ENCODE measurements around the gene KCNJ6. TPM values are rescaled to one million over a fixed set of nuclear protein-coding genes. Genes with fewer than 3 reads are reported as not detected.

The KCNJ6 gene
- total and polyA plus RNA-seq, 2 donors, result 0.03 to 0.26 TPM

DNA sequence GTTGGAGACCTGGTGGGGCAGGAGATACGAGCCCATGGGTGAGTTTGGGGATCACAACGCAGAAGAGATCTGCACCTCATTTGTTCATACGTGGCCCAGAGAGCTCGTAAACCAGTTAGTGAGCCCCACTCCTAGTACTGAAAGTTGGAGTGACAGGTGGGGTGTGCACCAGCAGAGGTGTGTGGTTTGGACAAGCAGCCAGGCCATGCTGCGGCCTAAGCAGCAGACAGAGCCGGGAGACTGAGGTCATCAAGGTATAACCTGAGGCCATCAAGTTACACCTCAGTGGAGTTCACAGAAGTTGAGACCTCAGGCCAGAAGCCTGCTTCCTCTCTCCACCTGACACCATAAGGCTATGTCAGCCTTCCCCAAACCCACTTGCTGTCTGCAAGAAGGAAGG lies 27.6 kb downstream of the KCNJ6 start:
- H3K27ac ChIP-seq (ENCODE audit: low read depth), result no peak overlapping the region
- DNase-seq (ENCODE audit: extremely low spot score), result no peak
- 89% methylated on average over 6 of the region's 6 CpGs for WGBS
- no peaks in the 10 kb centered on the region for H3K4me1 ChIP-seq (ENCODE audit: insufficient read depth)
- no peaks in the 10 kb centered on the region for H3K36me3 ChIP-seq (ENCODE audit: insufficient read depth)
- H3K4me3 ChIP-seq (ENCODE audit: low read depth, low read length), result no peak overlapping the region

DNA sequence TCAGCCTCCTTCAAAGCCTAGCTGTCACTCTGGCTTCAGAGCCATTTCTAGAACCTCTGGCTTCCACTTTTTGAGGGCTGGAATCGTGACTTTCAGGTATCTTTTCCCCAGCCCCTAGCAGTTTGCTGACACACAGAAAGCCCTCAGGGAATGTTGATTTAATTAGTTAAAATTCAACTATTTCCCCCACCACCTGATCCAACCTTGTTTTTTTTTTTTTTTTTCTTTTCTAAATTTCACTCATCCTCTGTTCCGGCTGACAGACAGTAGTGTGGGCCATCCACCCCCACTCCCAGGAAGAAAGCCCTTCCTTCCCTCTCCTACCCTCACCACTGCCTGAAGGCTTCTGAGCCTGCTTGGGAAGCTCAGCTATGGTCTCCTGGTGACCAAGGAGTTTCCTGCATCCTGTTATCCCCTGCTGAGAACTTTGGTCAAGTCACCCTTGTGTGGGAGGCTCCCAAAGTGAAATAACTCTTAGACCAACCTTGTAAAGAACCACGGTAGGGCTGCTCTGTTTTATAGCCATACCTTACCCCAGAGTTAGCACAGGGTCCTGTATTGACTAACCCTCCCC lies 29.4 kb downstream of the KCNJ6 start:
- DNase-seq (ENCODE audit: extremely low spot score), result no peak
- Histone ChIP-seq H3K36me3 (ENCODE audit: insufficient read depth) (no peaks in the 10 kb centered on the region), H3K4me1 (ENCODE audit: insufficient read depth) (no peaks in the 10 kb centered on the region), H3K27ac (ENCODE audit: low read depth) (no peak overlapping the region), H3K4me3 (ENCODE audit: low read depth, low read length) (no peak overlapping the region)
- 66% methylated on average over 3 of the region's 3 CpGs for WGBS

DNA sequence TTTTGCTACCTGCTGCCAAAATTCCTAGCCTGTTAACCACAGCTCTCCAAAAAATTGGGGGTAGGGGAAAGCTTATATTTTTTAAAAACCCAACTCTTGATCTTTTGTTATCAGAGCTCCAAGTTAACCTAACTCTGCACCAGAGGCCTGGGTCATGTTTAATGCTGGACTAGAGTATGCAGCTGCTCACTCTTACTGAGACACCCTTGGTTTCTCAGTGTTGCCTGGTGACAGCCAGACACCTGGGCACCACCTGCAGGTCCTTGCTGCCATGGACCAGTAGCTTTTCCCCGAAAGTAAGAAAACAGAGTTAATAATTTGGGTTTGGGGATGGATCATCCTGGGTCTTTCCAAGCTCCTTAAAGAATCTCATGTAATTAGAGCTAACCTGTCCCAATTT lies 30.1 kb downstream of the KCNJ6 start:
- 87% methylated on average over 1 of the region's 1 CpG for WGBS
- Histone ChIP-seq H3K36me3 (ENCODE audit: insufficient read depth) (no peaks in the 10 kb centered on the region), H3K4me3 (ENCODE audit: low read depth, low read length) (no peak overlapping the region), H3K4me1 (ENCODE audit: insufficient read depth) (no peaks in the 10 kb centered on the region), H3K27ac (ENCODE audit: low read depth) (no peak overlapping the region)
- DNase-seq (ENCODE audit: extremely low spot score), result no peak

DNA sequence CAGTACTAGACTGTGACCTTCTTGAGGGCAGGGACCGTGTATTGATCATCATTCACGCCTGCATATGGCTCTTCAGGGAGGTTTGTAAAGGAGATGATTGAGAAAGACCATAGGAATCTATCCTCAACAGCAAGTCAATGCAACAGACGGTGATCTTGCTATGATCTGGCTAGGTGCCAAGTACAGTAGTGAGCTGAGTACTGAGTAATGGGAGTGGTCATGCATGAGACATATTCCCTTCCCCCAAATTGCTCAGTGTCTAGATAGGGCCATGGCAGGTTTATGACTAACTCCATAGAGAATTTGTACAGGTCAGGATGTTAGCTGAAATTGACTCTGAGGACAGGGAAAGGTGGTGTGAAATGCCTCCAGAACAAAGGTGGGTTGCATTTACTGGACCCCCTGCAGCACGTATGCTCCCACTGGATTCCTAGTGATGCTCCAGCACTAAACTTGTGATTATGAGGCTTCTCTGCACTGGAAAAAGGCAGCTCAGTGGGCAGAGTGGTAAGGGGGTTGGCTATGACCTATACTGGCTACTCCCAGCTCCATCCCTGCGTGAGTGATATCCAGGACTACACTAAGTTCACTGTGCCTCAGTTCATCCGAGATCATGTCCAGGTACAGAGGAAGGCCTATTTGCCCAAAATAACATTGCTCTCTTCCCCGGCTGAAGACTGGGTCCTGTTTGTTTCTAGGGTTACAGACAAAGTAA lies 37.2 kb downstream of the KCNJ6 start:
- Histone ChIP-seq H3K4me1 (ENCODE audit: insufficient read depth) (no peaks in the 10 kb centered on the region), H3K27ac (ENCODE audit: low read depth) (no peak overlapping the region), H3K4me3 (ENCODE audit: low read depth, low read length) (no peak overlapping the region), H3K36me3 (ENCODE audit: insufficient read depth) (no peaks in the 10 kb centered on the region)
- WGBS, result 72% methylated on average over 7 of the region's 7 CpGs
- DNase-seq (ENCODE audit: extremely low spot score), result no peak

DNA sequence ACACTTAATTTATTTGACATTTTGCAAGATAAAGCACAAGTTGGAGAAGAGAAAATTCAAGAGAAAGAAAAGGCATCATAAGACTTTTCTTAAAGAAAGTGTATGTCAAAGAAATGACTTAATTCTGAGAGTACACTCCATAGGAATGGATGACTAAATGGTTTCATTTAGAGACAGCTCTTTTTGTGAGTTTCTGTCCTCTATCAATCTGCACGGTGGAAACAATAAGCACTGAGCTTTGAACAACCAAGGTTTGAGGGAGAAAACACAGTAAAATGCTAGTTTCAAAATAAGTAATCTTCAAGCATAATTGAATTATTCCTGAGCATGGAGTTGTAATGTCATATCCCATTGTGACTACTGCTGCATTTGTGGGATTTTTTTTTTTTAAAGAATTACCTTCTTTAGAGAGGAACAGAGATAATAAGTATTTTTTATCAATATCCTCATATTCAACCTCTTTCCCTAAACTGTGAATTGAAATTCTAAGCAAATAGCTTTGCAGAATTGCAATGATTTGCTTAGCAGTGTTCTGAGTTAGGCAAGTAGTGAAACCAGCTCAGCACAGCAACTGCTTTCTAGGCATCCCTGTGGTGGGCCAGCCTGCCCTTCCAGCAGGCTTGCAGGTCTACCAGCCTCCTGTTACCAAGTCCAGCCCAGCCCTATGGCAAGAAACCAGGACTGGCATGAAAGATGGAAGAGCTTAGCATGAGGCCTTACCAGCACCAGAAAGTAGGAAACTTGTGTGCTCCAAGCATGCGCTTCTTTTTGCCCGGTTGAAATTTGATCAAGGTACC lies 38.2 kb downstream of the KCNJ6 start:
- no peak for DNase-seq (ENCODE audit: extremely low spot score)
- WGBS, result 77% methylated on average over 3 of the region's 3 CpGs
- H3K36me3 ChIP-seq (ENCODE audit: insufficient read depth), result no peaks in the 10 kb centered on the region
- H3K27ac ChIP-seq (ENCODE audit: low read depth), result no peak overlapping the region
- H3K4me1 ChIP-seq (ENCODE audit: insufficient read depth), result no peaks in the 10 kb centered on the region
- H3K4me3 ChIP-seq (ENCODE audit: low read depth, low read length), result no peak overlapping the region

DNA sequence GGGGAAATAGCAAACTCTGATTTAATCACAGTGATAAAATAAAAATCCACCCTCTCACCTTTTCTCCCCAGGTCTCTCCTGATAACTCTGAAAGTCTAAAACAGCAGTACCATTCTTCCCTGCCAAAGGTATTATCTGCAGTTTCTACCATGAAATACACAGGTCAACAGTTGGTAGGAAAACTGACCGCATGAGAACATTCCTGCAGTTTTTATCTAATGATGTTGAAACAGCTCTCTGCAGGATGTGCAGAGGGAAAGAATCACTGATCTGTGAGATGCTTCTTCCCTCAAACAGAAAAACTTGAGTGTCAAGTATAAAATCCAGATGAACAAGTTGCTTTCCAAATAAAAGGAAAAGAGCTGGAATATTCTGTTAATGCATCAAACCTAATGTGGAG lies 39.1 kb downstream of the KCNJ6 start:
- Histone ChIP-seq H3K4me3 (ENCODE audit: low read depth, low read length) (no peak overlapping the region), H3K4me1 (ENCODE audit: insufficient read depth) (no peaks in the 10 kb centered on the region), H3K27ac (ENCODE audit: low read depth) (no peak overlapping the region), H3K36me3 (ENCODE audit: insufficient read depth) (no peaks in the 10 kb centered on the region)
- 42% methylated on average over 1 of the region's 1 CpG for WGBS
- DNase-seq (ENCODE audit: extremely low spot score), result no peak

DNA sequence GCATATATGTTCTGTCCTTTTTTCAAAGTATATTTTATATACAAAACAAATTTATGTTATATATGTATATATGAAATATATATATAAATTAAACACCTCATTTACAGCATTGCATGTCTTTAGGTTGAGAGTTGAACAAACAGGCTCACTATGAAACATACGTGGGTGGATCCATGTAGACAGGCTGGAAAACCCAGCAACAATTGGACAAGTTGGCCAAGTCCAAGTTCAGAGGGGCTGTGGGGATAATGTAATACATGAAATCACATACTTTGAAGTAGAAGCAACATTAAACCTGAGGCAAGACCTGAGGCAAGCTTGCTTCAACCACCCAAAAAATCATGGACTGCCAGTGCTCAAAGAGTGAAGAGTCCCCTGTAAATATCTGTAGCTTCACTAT lies 39.7 kb downstream of the KCNJ6 start:
- no peak overlapping the region for H3K27ac ChIP-seq (ENCODE audit: low read depth)
- no peak for DNase-seq (ENCODE audit: extremely low spot score)
- no peaks in the 10 kb centered on the region for H3K4me1 ChIP-seq (ENCODE audit: insufficient read depth)
- H3K4me3 ChIP-seq (ENCODE audit: low read depth, low read length), result no peak overlapping the region
- WGBS, result 81% methylated on average over 1 of the region's 1 CpG
- no peaks in the 10 kb centered on the region for H3K36me3 ChIP-seq (ENCODE audit: insufficient read depth)

DNA sequence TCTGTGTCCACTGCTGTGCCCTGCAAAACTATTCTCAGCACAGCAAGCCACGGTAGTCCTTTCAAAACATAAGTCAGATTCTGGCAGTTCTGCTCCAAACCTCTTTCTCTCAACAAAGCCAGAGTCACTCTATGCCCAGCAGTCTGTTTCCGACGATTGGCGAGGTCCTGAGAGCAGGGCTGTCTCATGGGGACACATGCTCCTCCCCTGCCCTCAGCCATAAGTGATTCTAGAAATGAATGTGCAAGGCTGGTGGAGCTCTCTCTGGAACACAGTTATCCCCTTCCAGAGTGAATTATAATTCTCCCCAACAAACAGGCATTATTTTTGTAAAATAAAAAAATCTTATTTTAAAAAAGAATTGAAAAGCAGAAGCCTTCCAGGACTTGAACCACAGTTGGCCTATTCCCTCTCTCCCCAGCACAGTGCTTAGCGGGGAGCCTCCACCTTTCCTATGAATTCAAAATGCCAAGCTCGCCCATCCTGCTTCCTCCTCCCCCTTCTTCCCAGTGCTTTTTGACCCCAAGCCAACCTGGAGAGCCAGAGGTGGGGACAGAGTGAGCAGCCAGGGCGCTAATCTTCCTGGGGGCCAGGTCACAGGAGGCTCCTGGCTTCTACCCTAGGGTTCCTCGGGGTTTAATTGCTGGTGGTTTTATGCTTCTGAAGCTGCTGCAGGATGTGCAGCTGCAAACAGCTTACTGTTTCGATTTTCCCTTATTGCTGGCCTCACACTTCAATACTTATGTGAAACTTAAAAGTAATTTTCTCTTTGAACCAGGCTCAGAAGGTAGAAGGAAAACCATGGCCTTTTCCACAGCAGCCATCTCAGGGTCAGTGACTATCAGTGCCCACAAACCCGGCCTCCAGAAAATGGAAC lies 41.1 kb downstream of the KCNJ6 start:
- no peaks in the 10 kb centered on the region for H3K4me1 ChIP-seq (ENCODE audit: insufficient read depth)
- no peak for DNase-seq (ENCODE audit: extremely low spot score)
- no peak overlapping the region for H3K4me3 ChIP-seq (ENCODE audit: low read depth, low read length)
- H3K27ac ChIP-seq (ENCODE audit: low read depth), result no peak overlapping the region
- no peaks in the 10 kb centered on the region for H3K36me3 ChIP-seq (ENCODE audit: insufficient read depth)
- WGBS, result 76% methylated on average over 10 of the region's 10 CpGs

DNA sequence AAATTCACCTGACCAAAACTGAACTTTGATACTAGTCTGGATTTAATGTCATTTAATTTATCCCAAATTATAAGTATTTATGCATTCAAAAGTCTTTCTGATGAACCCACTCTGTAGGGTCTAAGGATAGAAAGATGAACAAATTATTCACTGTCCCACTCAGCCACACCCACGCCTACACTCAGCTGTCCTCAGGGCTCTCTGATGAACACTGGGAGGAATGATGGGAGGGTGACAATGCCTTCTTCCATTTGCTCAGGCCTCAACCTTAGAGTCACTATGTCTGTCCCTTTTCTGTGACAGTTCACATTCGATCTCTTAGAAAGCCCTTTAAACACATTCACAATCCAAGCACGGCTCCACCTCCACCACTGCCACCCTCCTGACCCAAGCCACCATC lies 41.8 kb downstream of the KCNJ6 start:
- no peak for DNase-seq (ENCODE audit: extremely low spot score)
- Histone ChIP-seq H3K27ac (ENCODE audit: low read depth) (no peak overlapping the region), H3K36me3 (ENCODE audit: insufficient read depth) (no peaks in the 10 kb centered on the region), H3K4me1 (ENCODE audit: insufficient read depth) (no peaks in the 10 kb centered on the region), H3K4me3 (ENCODE audit: low read depth, low read length) (no peak overlapping the region)
- WGBS, result 58% methylated on average over 3 of the region's 3 CpGs

DNA sequence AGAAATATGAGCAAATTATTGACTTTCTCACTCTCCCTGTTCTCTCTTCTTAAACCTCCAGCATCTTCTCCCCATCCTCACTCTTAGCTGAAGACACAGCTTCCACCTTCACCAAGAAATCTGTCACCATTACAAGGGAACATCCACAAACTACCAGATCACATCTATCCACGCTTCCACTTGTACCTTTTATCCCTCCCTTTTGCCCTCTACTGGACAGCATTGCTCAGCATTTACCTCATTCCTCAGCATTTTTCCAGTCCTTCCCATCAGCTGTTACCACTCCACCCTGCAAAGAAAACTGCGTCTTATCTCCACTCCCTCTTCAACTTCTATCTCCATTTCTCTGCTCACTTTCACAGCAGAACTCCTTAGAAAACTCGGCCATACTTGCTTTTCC lies 42.6 kb downstream of the KCNJ6 start:
- no peak for DNase-seq (ENCODE audit: extremely low spot score)
- H3K36me3 ChIP-seq (ENCODE audit: insufficient read depth), result no peaks in the 10 kb centered on the region
- no peak overlapping the region for H3K27ac ChIP-seq (ENCODE audit: low read depth)
- H3K4me3 ChIP-seq (ENCODE audit: low read depth, low read length), result no peak overlapping the region
- whole genome bisulfite sequencing, result 56% methylated on average over 3 of the region's 3 CpGs
- no peaks in the 10 kb centered on the region for H3K4me1 ChIP-seq (ENCODE audit: insufficient read depth)

DNA sequence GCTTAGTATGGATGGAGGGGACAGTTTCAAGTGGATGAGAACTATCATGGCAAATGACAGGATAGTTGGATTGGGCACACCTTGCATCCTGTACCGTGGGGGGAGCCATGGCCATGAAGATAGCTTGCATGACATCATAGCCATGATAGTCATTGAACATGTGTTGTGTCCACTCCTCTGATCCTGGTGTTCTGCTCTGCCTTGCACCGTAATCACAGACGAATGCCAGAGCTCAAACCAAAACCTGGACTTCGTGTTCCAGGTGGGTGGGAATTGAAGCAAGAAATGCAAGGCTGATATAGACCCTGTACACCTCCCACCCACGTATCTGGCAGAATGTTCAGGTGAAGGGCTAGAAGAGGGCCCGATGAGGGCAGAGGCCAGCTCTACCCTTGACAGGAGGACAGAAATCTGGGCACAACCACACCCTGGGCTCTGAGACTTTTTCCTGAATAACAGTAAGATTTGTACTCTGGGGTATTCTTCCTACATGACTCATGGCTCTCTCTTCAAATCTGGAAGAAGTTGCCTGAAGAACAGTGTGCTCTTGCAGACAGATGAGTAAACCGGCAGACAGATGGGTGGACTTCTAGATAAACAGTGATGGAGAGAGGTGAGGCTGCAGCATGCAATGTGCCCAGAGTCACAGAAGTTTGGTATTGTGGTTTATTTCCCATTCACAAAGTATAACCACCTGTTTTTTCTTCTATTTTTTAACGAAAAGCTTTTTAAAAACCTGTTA lies 45.0 kb downstream of the KCNJ6 start:
- no peak overlapping the region for H3K4me3 ChIP-seq (ENCODE audit: low read depth, low read length)
- WGBS, result 73% methylated on average over 8 of the region's 8 CpGs
- H3K27ac ChIP-seq (ENCODE audit: low read depth), result no peak overlapping the region
- H3K36me3 ChIP-seq (ENCODE audit: insufficient read depth), result no peaks in the 10 kb centered on the region
- no peak for DNase-seq (ENCODE audit: extremely low spot score)
- no peaks in the 10 kb centered on the region for H3K4me1 ChIP-seq (ENCODE audit: insufficient read depth)

DNA sequence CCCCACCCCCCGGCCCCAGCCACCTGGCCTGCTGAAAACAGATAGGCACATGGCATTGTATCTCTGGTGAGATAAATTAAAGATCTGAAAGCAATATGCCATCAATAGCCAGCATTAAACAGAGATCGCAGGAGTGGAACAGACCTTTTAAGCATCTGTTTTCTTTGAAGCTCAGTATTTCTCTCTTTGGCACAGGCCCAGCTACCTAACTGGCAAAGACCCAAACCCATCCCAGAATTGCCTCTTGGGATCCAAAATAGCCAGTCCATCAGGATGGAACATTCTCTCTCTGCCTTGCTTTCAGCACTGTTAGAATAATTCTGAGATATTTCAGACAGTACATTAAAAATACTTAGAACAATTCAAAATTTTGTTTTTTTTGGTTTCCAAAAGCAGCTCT lies 46.0 kb downstream of the KCNJ6 start:
- Histone ChIP-seq H3K4me1 (ENCODE audit: insufficient read depth) (no peaks in the 10 kb centered on the region), H3K36me3 (ENCODE audit: insufficient read depth) (no peaks in the 10 kb centered on the region), H3K27ac (ENCODE audit: low read depth) (no peak overlapping the region), H3K4me3 (ENCODE audit: low read depth, low read length) (no peak overlapping the region)
- DNase-seq (ENCODE audit: extremely low spot score), result peak; percentile 18
- WGBS, result 59% methylated on average over 2 of the region's 2 CpGs

DNA sequence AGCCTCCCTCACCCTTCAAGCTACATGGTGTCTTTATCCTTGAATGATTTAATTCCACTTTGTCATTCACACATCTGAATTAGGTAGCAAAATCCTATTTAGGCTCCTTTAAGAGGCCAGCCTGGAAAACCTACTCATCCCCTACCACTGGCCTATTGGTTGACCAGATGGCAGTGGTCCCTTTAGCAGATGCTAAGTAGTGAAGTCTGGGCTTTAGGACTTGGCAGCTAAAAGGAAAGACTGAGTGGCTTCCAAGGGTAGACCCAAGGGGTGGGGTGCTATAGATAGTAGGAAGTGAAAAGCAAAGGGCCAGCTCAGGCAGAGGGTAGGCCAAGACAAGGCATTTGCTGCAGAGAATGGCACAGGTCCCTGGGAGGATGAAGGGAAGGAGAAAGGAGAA lies 46.6 kb downstream of the KCNJ6 start:
- H3K4me3 ChIP-seq (ENCODE audit: low read depth, low read length), result no peak overlapping the region
- H3K4me1 ChIP-seq (ENCODE audit: insufficient read depth), result no peaks in the 10 kb centered on the region
- no peak for DNase-seq (ENCODE audit: extremely low spot score)
- no peaks in the 10 kb centered on the region for H3K36me3 ChIP-seq (ENCODE audit: insufficient read depth)
- no peak overlapping the region for H3K27ac ChIP-seq (ENCODE audit: low read depth)
